ENCODE results near the gene OLFML2B.

The OLFML2B gene

GRCh38 chr1:161981735-161982506 is 41.7 kb downstream of the OLFML2B start:
- no peaks in the 10 kb centered on the region for H3K4me1 ChIP-seq (ENCODE audit: insufficient read depth, low read length, poor library complexity, severe bottlenecking)
- H3K27me3 ChIP-seq (ENCODE audit: insufficient read depth, low read length, poor library complexity, severe bottlenecking), result no peaks in the 10 kb centered on the region
- H3K9ac ChIP-seq (ENCODE audit: low read depth, low read length, poor library complexity, severe bottlenecking), result no peak overlapping the region
- H2AFZ ChIP-seq (ENCODE audit: low read length), result no peak overlapping the region
- H3K79me2 ChIP-seq (ENCODE audit: insufficient read depth, low read length), result no peaks in the 10 kb centered on the region
- H3K4me3 ChIP-seq (ENCODE audit: low read length, poor library complexity, severe bottlenecking), result no peak overlapping the region
- H3K9me2 ChIP-seq (replicated peaks; ENCODE audit: low read depth, low read length), result no peaks in the 10 kb centered on the region
- H3K36me3 ChIP-seq (ENCODE audit: insufficient read depth, low read length), result no peaks in the 10 kb centered on the region
- H3K4me2 ChIP-seq (ENCODE audit: low read depth, low read length, poor library complexity, severe bottlenecking), result no peak overlapping the region
- TF ChIP-seq CTCF (conservative IDR thresholded peaks at IDR 0.05; ENCODE audit: low read length), result no peak
- TF ChIP-seq EZH2phosphoT487 (IDR thresholded peaks at IDR 0.05; ENCODE audit: borderline replicate concordance), result no peak
- no peaks in the 10 kb centered on the region for H3F3A ChIP-seq (ENCODE audit: low read depth)
- no peaks in the 10 kb centered on the region for H4K20me1 ChIP-seq (ENCODE audit: insufficient read depth, low read length, poor library complexity, severe bottlenecking)
- no peaks in the 10 kb centered on the region for H3K9me3 ChIP-seq (ENCODE audit: insufficient read depth, low read depth, low read length)

GRCh38 chr1:161981126-161981525 is 42.5 kb downstream of the OLFML2B start:
- no peak overlapping the region for H3K4me3 ChIP-seq (ENCODE audit: low read length, poor library complexity, severe bottlenecking)
- TF ChIP-seq EZH2phosphoT487 (IDR thresholded peaks at IDR 0.05; ENCODE audit: borderline replicate concordance) (no peak), CTCF (conservative IDR thresholded peaks at IDR 0.05; ENCODE audit: low read length) (no peak)
- no peaks in the 10 kb centered on the region for H3K27me3 ChIP-seq (ENCODE audit: insufficient read depth, low read length, poor library complexity, severe bottlenecking)
- no peak overlapping the region for H3K9ac ChIP-seq (ENCODE audit: low read depth, low read length, poor library complexity, severe bottlenecking)
- H4K20me1 ChIP-seq (ENCODE audit: insufficient read depth, low read length, poor library complexity, severe bottlenecking), result no peaks in the 10 kb centered on the region
- no peak overlapping the region for H3K4me2 ChIP-seq (ENCODE audit: low read depth, low read length, poor library complexity, severe bottlenecking)
- H3K4me1 ChIP-seq (ENCODE audit: insufficient read depth, low read length, poor library complexity, severe bottlenecking), result no peaks in the 10 kb centered on the region
- H3K36me3 ChIP-seq (ENCODE audit: insufficient read depth, low read length), result no peaks in the 10 kb centered on the region
- H3K9me3 ChIP-seq (ENCODE audit: insufficient read depth, low read depth, low read length), result no peaks in the 10 kb centered on the region
- no peaks in the 10 kb centered on the region for H3K9me2 ChIP-seq (replicated peaks; ENCODE audit: low read depth, low read length)
- H3K79me2 ChIP-seq (ENCODE audit: insufficient read depth, low read length), result no peaks in the 10 kb centered on the region
- H2AFZ ChIP-seq (ENCODE audit: low read length), result no peak overlapping the region
- no peaks in the 10 kb centered on the region for H3F3A ChIP-seq (ENCODE audit: low read depth)

- no peaks in the 10 kb centered on the region for H3F3A ChIP-seq (ENCODE audit: low read depth)
- no peak overlapping the region for H3K9ac ChIP-seq (ENCODE audit: low read depth, low read length, poor library complexity, severe bottlenecking)
- no peaks in the 10 kb centered on the region for H3K36me3 ChIP-seq (ENCODE audit: insufficient read depth, low read length)
- H3K9me3 ChIP-seq (ENCODE audit: insufficient read depth, low read depth, low read length), result no peaks in the 10 kb centered on the region
- H3K79me2 ChIP-seq (ENCODE audit: insufficient read depth, low read length), result no peaks in the 10 kb centered on the region
- H4K20me1 ChIP-seq (ENCODE audit: insufficient read depth, low read length, poor library complexity, severe bottlenecking), result no peaks in the 10 kb centered on the region
- no peaks in the 10 kb centered on the region for H3K27me3 ChIP-seq (ENCODE audit: insufficient read depth, low read length, poor library complexity, severe bottlenecking)
- no peaks in the 10 kb centered on the region for H3K9me2 ChIP-seq (replicated peaks; ENCODE audit: low read depth, low read length)
- H3K4me1 ChIP-seq (ENCODE audit: insufficient read depth, low read length, poor library complexity, severe bottlenecking), result no peaks in the 10 kb centered on the region
- TF ChIP-seq CTCF (conservative IDR thresholded peaks at IDR 0.05; ENCODE audit: low read length) (no peak), EZH2phosphoT487 (IDR thresholded peaks at IDR 0.05; ENCODE audit: borderline replicate concordance) (no peak)
- no peak overlapping the region for H3K4me3 ChIP-seq (ENCODE audit: low read length, poor library complexity, severe bottlenecking)
- H3K4me2 ChIP-seq (ENCODE audit: low read depth, low read length, poor library complexity, severe bottlenecking), result no peak overlapping the region
- no peak overlapping the region for H2AFZ ChIP-seq (ENCODE audit: low read length)
Measured at GRCh38 chr1:161978011-161978790, 45.5 kb downstream of the OLFML2B start.

All from Loucy (cell line).